OCI-LY1 (cell line): ENCODE measurements around the gene ADAMTS10.
"Not testable (repeated sequence)": the region's sequence is repeated elsewhere in the genome, so short reads cannot be mapped to it uniquely, and the experiment has no call there.

Experiments
- CTCF ChIP-seq: fragments of 200-600 bp; sonication (generic), shearing (Covaris generic); IDR thresholded peaks from 2 replicates; pipeline ENCODE4 v1.5.1; 2017; ENCODE audit warnings: mild to moderate bottlenecking, antibody characterized with exemption, low read length, moderate library complexity, mixed read lengths
- EZH2 ChIP-seq: fragments of 200-600 bp; sonication (generic), shearing (Covaris generic); IDR thresholded peaks from 2 replicates; pipeline ENCODE4 v1.8.0; 2017; ENCODE audit warnings: borderline replicate concordance, mixed run types, mild to moderate bottlenecking, antibody characterized with exemption, low read length, moderate library complexity, mixed read lengths

GRCh38 chr19:8617325-8617724 is 6.8 kb upstream of the ADAMTS10 start:
- TF ChIP-seq CTCF, EZH2: not testable (repeated sequence)
